Testis (tissue), 3 donors: ENCODE results near the gene LBP. TPM values are rescaled to one million over a fixed set of nuclear protein-coding genes. Genes with fewer than 3 reads are reported as not detected.

ENCODE experiments used
- DNase-seq: peaks from one replicate; pipeline ENCODE4 v3.0.0-alpha.2; 2019
- H3K27ac ChIP-seq, 2 donors: fragments of 200-600 bp; sonication (generic); one replicate each; pipeline ENCODE4 v1.5.1; 2019
- H3K27me3 ChIP-seq: fragments of 200-600 bp; sonication (generic); one replicate; pipeline ENCODE4 v1.5.1; 2019
- H3K36me3 ChIP-seq: fragments of 200-600 bp; sonication (generic); one replicate; pipeline ENCODE4 v1.5.1; 2017; ENCODE audit warnings: low read depth; ENCODE audit errors: missing control alignments
- H3K4me1 ChIP-seq: fragments of 200-600 bp; sonication (generic); one replicate; pipeline ENCODE4 v1.5.1; 2019
- H3K4me3 ChIP-seq, 2 donors: fragments of 200-600 bp; sonication (generic); one replicate each; pipeline ENCODE4 v1.5.1; 2017 to 2019
- H3K9me3 ChIP-seq: fragments of 200-600 bp; sonication (generic); one replicate; pipeline ENCODE4 v1.5.1; 2017
- POLR2A ChIP-seq: fragments of 450-650 bp; IDR thresholded peaks from one replicate; pipeline ENCODE4 v1.6.1; 2017; ENCODE audit warnings: antibody characterized with exemption, mild to moderate bottlenecking, moderate library complexity
- WGBS, 2 donors: methylation state at CpG; one replicate each; pipeline ENCODE4 v1.1.5; 2018; 5-methylcytosine and 5-hydroxymethylcytosine counted together
- intact Hi-C: fragments of 100-400 bp; cut with DNase I; formaldehyde crosslinking; loops from one replicate; pipeline ENCODE4 v1.15.1; 2023; ENCODE audit warnings: low total_unique reads
- polyA plus RNA-seq: library from polyadenylated mRNA; stranded (reverse); fragments of 350-450 nt; fragmentation: Illumina TruSeq; extraction: RNeasy Lipid Tissue Mini Kit (QIAGEN cat#74804); gene quantifications from one replicate; pipeline ENCODE4 v1.2.3, GENCODE V29; 2014; ENCODE audit warnings: low read depth, low replicate concordance; ENCODE audit not compliant: insufficient read depth
- total RNA-seq, 2 donors: library from RNA; depleted of rRNA; stranded (reverse); fragments of >200 nt; gene quantifications; one replicate each; pipeline ENCODE4 v1.2.3, GENCODE V29; 2016
- TF ChIP-seq, protein P1 (sequence below), 3 experiments: fragments of 450-650 bp in 2 of 3; fragments of 200-600 bp in 1 of 3; sonication (generic) in 1 of 3; IDR thresholded peaks; one replicate each; pipeline ENCODE4 v1.5.1; 2016 to 2019; ENCODE audit warnings: antibody characterized with exemption in 3 of 3, mild to moderate bottlenecking in 2 of 3, moderate library complexity in 1 of 3

Gene LBP
- total and polyA plus RNA-seq, 3 donors from 2014 or later: 0.87 to 1.3 (median 1.2) TPM

DNA sequence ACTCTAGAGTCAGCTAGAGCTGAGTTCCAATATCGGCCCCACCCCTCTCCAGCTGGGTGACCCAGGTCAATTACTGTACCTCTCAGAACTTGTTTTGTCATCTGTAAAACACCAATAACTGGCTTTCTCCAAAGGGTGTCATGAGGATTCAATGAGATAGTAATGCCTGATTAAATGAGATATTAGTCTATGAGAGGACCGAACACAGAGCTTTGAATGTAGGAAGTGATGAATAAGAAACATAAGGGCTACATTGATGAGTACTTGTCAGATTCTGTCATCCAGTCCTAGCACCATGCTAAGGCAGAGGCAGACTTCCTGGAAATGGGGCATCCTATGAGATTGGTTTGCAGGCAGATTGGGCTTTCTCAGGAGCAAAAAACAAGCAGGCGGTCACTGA lies 22.1 kb upstream of the LBP start:
- intact Hi-C loops: no loop called here
- H3K4me1 ChIP-seq: no peaks in the 10 kb centered on the region
- no peaks in the 10 kb centered on the region for H3K27me3 ChIP-seq
- H3K36me3 ChIP-seq: no peaks in the 10 kb centered on the region
- H3K27ac ChIP-seq: no peak overlapping the region
- H3K4me3 ChIP-seq: no peak overlapping the region
- H3K9me3 ChIP-seq: no peaks in the 10 kb centered on the region
- no peak for TF ChIP-seq POLR2A
- TF ChIP-seq, protein P1, sequence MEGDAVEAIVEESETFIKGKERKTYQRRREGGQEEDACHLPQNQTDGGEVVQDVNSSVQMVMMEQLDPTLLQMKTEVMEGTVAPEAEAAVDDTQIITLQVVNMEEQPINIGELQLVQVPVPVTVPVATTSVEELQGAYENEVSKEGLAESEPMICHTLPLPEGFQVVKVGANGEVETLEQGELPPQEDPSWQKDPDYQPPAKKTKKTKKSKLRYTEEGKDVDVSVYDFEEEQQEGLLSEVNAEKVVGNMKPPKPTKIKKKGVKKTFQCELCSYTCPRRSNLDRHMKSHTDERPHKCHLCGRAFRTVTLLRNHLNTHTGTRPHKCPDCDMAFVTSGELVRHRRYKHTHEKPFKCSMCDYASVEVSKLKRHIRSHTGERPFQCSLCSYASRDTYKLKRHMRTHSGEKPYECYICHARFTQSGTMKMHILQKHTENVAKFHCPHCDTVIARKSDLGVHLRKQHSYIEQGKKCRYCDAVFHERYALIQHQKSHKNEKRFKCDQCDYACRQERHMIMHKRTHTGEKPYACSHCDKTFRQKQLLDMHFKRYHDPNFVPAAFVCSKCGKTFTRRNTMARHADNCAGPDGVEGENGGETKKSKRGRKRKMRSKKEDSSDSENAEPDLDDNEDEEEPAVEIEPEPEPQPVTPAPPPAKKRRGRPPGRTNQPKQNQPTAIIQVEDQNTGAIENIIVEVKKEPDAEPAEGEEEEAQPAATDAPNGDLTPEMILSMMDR (IDR thresholded peaks at IDR 0.05): no peak
- 97 to 98% methylated on average over 3 of the region's 3 CpGs for WGBS, 2 donors
- no peak for DNase-seq

DNA sequence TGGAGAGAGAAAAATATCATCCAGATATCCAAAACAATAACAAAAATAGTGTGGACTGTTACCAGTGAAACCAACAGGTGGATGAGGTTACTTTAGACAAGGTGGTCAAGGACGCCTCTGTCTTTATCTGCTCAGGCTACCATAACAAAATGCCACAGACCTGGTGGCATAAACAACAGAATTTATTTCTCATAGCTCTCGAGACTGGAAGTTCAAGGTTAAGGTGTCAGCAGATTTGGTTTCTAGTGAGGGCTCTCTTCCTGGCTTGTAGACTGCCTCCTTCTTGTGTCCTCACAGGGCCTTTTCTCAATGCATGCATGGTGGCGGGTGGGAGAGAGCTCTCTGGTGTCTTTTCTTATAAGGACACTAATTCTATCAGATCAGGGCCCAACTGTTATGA lies 21.1 kb upstream of the LBP start:
- Histone ChIP-seq H3K4me1 (no peaks in the 10 kb centered on the region), H3K9me3 (no peaks in the 10 kb centered on the region), H3K36me3 (no peaks in the 10 kb centered on the region), H3K4me3 (no peak overlapping the region), H3K27ac (no peak overlapping the region), H3K27me3 (no peaks in the 10 kb centered on the region)
- TF ChIP-seq, protein P1 (IDR thresholded peaks at IDR 0.05): no peak
- TF ChIP-seq POLR2A: no peak
- 68 to 70% methylated on average over 3 of the region's 3 CpGs for WGBS, 2 donors
- intact Hi-C loops: no loop called here
- DNase-seq: no peak

DNA sequence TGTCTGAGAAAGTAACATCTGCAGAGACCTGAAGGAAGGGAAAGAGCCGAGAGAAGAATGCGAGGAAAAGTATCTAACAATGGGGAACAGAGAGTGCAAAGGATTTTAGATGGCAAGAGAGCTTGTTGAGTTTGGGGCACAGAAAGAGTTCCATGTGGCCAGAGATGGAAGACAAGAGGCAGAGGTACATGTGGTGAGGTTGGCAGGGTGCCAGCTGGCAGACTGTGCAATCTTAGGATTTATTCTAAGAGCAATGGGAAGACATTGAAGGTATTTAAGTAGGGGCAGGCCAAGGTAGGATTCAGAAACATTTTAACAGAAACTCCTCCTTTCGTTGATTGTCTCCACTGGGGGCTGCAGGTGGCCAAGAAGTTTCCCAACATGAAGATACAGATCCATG lies 20.4 kb upstream of the LBP start:
- no peak for TF ChIP-seq POLR2A
- TF ChIP-seq, protein P1 (IDR thresholded peaks at IDR 0.05): no peak
- Histone ChIP-seq H3K9me3 (no peaks in the 10 kb centered on the region), H3K27ac (no peak overlapping the region), H3K4me1 (no peaks in the 10 kb centered on the region), H3K27me3 (no peaks in the 10 kb centered on the region), H3K4me3 (no peak overlapping the region), H3K36me3 (no peaks in the 10 kb centered on the region)
- 91 to 97% methylated on average over 3 of the region's 3 CpGs for WGBS, 2 donors
- DNase-seq: no peak
- intact Hi-C loops: no loop called here

DNA sequence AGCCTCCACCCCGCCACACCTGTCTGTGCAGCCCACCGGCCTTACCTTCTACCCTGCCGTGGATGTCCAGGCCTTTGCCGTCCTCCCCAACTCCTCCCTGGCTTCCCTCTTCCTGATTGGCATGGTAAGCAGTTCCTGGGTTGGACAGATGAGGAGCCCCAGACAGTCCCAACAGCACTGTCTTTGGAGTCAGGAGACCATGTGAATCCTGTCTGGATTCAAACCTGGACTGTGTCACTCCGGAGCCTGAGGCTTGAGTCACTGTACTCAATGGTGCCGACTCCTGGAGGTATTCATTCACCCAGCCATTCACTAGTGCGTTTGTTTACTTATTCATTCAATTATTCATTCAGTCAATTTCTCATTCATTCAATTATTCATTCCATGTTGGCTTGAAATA lies 20.0 kb upstream of the LBP start:
- intact Hi-C loops: no loop called here
- DNase-seq: no peak
- Histone ChIP-seq H3K36me3 (no peaks in the 10 kb centered on the region), H3K9me3 (no peaks in the 10 kb centered on the region), H3K4me1 (no peaks in the 10 kb centered on the region), H3K4me3 (no peak overlapping the region), H3K27me3 (no peaks in the 10 kb centered on the region), H3K27ac (no peak overlapping the region)
- no peak for TF ChIP-seq POLR2A
- TF ChIP-seq, protein P1 (IDR thresholded peaks at IDR 0.05): no peak
- WGBS, 2 donors: 97 to 98% methylated on average over 7 of the region's 7 CpGs

GRCh38 chr20:38330638-38331037 lies 15.6 kb upstream of the LBP start:
- 72 to 79% methylated on average over 3 of the region's 3 CpGs for WGBS, 2 donors
- intact Hi-C loops: no loop called here
- no peak overlapping the region for H3K27ac ChIP-seq
- no peaks in the 10 kb centered on the region for H3K9me3 ChIP-seq
- no peaks in the 10 kb centered on the region for H3K4me1 ChIP-seq
- TF ChIP-seq POLR2A: no peak
- H3K4me3 ChIP-seq: no peak overlapping the region
- no peak for DNase-seq
- H3K36me3 ChIP-seq: no peaks in the 10 kb centered on the region
- H3K27me3 ChIP-seq: no peaks in the 10 kb centered on the region
